GM21381 (cell line): ENCODE results near the gene STEAP4.
"Not testable (repeated sequence)": the region's sequence is repeated elsewhere in the genome, so short reads cannot be mapped to it uniquely, and the experiment has no call there.

Experiments used
- ATAC-seq: cut with Tn5 transposase; IDR thresholded peaks from one replicate; pipeline ENCODE4 v1.9.1; 2021; ENCODE audit warnings: mild to moderate bottlenecking, moderate library complexity; ENCODE audit not compliant: unreplicated experiment

STEAP4 gene

GRCh38 chr7:88274856-88275255 is 31.8 kb downstream of the STEAP4 start:
- not testable (repeated sequence) for ATAC-seq

- ATAC-seq = no peak
Measured at GRCh38 chr7:88269586-88269985, 37.1 kb downstream of the STEAP4 start.

- no peak for ATAC-seq
Measured at GRCh38 chr7:88268858-88269257, 37.8 kb downstream of the STEAP4 start.

- ATAC-seq = no peak
Measured at GRCh38 chr7:88268051-88268450, 38.6 kb downstream of the STEAP4 start.

- ATAC-seq = no peak
Measured at GRCh38 chr7:88267421-88267820, 39.3 kb downstream of the STEAP4 start.

GRCh38 chr7:88264987-88265386 is 41.7 kb downstream of the STEAP4 start:
- ATAC-seq = not testable (repeated sequence)

- no peak for ATAC-seq
Measured at GRCh38 chr7:88262562-88262961, 44.1 kb downstream of the STEAP4 start.

- ATAC-seq = no peak
Measured at GRCh38 chr7:88260719-88261118, 46.0 kb downstream of the STEAP4 start.

- ATAC-seq = no peak
Measured at GRCh38 chr7:88259656-88260380, 46.9 kb downstream of the STEAP4 start.

- ATAC-seq = not testable (repeated sequence)
Measured at GRCh38 chr7:88258296-88258695, 48.4 kb downstream of the STEAP4 start.

- ATAC-seq = no peak
Measured at GRCh38 chr7:88256906-88257305, 49.8 kb downstream of the STEAP4 start.

GRCh38 chr7:88254721-88255424 is 51.8 kb downstream of the STEAP4 start:
- no peak for ATAC-seq

GRCh38 chr7:88253640-88254039 is 53.1 kb downstream of the STEAP4 start:
- ATAC-seq = no peak

- no peak for ATAC-seq
Measured at GRCh38 chr7:88244258-88244657, 62.4 kb downstream of the STEAP4 start.

- ATAC-seq = no peak
Measured at GRCh38 chr7:88243345-88243909, 63.3 kb downstream of the STEAP4 start.

- ATAC-seq = no peak
Measured at GRCh38 chr7:88239852-88240251, 66.8 kb downstream of the STEAP4 start.

- ATAC-seq = no peak
Measured at GRCh38 chr7:88233828-88234227, 72.9 kb downstream of the STEAP4 start.

- no peak for ATAC-seq
Measured at GRCh38 chr7:88230646-88231045, 76.0 kb downstream of the STEAP4 start.

GRCh38 chr7:88229302-88229995 is 77.2 kb downstream of the STEAP4 start:
- no peak for ATAC-seq

- ATAC-seq = no peak
Measured at GRCh38 chr7:88226886-88227516, 79.7 kb downstream of the STEAP4 start.

GRCh38 chr7:88226201-88226600 is 80.5 kb downstream of the STEAP4 start:
- no peak for ATAC-seq
